Activated naive CD8-positive, alpha-beta T cell treated with anti-CD3 and anti-CD28 coated beads, Interleukin-2, amount 50 U/mL, for 16 hours (primary cell): ENCODE data around the gene PGAP1.

Source experiments
- DNase-seq: peaks from one replicate; pipeline ENCODE4 v3.0.0-alpha.2; 2020; ENCODE audit warnings: low read depth, low spot score

The PGAP1 gene

DNA sequence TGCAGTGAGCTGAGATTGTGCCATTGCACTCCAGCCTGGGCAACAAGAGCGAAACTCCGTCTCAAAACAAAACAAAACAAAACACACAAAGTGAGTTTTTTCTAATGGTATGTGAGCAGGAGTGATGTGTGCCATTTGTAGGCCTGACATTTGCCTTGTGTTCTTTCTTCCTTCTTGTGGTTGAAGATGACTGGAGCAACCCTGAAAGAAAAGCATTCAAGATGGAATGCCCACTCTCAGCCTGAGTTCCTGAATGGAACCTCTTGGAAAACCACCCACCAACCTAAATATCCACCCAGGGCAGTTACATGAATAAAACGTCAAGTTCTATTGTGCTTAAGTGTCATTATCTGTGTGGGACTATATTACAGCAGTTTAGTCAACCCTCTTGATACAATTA lies 26.5 kb downstream of the PGAP1 start:
- DNase-seq: no peak

DNA sequence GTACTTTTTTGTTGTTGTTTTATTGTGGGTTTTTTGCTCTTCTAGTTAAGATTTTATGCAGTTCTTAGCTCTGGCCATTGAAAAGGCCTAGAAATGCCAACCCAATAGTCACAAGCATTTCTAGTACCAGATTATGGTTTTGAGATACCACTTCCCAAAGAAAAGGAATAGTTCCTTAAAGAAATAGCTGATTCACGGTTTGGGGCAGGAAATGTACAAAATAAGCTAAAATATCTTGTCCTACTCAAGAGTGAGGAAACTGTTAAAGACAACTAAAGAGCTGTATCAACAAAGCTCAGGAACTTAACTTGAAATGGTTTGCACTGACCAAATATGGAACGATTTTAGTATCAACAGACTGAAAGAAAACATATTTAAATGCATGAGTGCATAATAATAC lies 35.4 kb downstream of the PGAP1 start:
- DNase-seq: no peak

DNA sequence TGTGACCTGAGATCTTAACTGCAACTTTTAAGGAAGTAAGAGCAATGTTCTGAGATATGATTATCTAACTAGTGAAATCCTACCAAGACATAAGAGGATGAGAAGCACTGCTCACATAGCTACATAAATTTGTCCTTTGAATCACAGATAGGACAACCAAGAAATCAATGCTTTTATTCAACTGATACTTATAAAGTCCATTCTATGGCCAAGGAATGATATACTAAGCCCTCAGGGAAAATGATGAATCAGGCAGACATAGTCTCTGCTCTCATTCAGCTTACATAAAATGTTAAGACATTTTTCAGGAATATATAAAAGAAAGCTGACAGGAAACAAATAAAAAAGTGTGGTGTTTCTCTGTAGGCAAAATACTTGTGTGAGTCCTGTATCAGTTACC lies 39.1 kb downstream of the PGAP1 start:
- no peak for DNase-seq

DNA sequence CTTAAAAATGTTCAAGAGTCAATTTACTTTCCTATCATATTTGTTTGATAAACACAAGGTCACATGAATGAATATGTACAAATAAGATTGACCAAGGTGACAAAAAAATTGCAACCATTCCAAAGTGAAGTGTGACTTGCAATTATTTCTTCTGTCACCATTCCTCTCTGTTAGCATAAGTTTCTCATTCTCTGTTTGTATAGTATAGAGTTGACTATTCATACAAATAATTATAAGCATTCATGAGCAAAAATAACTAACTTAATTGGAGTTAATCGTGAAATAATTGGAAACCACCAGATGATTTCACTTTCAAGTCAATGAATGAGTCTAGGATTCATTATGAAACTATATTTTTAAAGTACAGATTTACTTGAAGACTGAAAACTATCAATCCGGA lies 42.1 kb downstream of the PGAP1 start:
- no peak for DNase-seq

DNA sequence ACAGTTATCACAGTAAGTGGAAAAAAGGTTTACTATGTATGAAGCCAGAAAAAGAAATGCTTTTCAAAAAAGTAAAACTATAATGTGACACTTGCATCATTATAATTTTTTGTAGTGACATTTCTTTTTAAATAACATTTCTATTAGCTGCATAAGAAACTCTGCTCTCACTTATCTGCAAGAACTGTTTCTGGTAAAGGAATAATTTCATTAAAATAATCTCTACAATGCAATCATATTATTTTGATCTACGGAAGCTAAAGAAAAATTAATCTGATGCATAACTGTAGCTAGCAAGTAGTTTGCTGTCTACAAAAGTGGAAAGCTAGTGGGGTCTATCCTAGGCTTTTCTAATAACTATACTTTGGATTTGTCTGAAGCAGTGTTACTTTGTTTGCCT lies 50.1 kb downstream of the PGAP1 start:
- DNase-seq: no peak

DNA sequence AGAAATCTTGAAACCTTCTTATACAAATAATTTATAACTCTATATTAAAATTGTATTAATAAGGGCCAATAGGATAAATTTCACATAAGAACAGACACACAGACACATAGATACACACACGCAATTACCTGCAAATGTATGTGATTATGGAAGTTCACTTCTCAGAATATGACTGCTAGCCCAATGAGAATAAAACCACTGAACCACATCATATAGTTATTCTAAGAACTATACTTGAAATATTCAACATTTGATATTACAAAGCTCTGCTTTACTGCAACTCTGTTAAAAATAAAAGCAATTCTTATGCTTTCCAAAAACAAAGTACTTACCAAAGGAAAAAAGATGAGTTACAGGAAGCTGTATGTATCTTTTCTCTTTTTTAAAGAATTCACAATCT lies 51.1 kb downstream of the PGAP1 start:
- DNase-seq: no peak

DNA sequence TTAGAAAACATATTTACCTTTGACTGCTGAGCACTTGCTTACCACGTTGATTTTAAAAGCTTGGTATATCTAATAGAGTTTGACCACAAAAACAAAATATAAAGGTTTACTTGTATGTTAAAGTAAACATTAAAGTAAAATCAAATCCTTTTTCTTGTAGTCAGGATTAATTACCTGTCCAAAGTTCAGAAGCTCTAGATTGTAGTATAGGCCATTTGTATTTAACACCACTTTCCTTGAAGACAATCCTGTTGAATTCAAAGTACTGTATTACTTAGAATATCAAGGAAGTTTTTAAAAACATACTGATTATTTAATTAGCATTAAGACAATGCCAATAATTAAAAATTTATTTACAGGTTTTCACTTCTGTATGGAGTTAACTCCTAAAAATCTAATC lies 53.0 kb downstream of the PGAP1 start:
- no peak for DNase-seq

DNA sequence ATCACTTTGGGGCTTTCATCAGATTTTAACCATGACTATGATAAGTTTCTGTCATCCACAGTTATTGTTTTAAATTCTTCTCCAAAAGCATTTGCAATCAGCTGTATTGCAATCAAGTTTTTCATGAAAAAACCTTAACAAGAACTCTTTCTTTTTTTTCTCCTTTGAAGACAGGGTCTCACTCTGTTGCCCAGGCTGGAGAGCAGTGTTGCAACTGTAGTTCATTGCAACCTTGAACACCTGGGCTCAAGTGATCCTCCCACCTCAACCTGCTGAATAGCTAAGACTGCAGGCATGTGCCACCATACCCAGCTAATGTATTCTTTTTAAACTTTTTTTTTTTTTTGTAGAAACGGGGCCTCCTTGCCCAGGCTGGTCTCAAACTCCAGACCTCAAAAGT lies 71.9 kb downstream of the PGAP1 start:
- DNase-seq: no peak

DNA sequence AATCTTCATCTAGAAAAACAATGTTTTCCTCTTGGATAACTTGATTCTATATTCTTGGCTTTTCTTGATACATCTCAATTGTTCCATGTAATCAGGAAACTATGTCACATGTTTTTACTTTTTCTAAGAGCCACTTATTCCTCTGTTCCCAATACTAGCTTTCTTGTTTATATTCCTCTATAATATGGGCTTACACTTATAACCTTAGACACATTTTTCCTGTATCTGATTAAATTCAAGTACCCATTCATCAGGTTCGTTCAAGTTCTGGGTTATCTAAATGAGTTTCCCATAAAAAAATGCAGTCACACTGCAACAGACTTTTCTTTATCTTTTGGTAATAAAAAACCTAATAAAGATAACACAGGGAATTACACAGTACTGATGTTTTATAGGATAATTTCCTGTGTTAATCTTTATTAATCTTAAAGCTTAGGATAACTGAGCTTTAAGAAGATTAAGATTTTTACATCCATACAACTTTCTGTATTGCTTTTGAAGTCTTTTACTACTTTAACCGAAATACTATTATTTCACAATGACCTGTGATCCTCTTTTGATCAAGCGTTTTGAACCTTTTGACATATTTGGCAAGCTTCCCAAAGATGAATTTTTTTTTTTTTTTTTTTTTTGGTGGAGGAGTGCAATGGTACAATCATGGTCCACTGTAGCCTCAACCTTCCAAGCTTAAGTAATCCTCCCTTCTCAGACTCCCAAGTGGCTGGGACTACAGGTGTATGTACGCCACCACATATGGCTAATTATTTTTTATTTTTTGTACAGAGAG lies 73.0 kb downstream of the PGAP1 start:
- DNase-seq: no peak

DNA sequence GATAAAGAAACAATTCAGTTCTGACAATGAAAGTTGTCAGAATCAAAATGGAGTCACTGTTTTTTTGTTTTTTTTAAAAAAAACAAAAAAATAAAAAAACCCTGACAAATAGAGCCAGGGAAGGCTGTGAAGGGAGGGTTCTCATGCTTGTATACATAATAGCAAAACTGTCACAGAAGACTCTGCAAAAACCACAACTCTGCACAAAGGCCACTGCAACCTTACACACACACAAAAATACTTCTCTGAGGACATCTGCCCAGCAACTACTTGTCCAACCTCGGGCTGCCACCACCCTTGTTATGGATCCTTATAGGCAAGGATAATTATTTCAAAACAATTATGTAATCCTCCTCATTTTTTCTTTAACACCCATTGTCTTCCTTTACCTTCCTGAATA lies 75.4 kb downstream of the PGAP1 start:
- DNase-seq: no peak

DNA sequence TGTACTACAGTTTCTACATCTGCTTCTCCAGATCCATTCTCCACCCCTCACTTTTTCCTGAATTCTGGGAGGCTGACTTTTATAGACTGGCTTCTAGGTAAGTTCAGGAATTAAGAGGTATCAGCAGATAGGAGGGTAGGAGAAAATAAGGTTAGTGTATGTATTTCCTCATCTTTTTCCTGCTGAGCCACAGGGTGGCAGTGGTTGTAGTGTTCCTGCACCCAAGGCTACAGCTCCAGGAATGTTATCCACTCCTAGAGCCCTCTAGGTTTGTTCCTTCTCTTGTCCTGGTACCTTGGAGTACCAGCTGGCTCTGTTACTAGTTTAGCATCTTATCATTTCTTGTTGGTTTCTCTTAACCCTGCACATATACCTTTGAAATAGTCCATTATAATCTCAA lies 76.6 kb downstream of the PGAP1 start:
- no peak for DNase-seq

DNA sequence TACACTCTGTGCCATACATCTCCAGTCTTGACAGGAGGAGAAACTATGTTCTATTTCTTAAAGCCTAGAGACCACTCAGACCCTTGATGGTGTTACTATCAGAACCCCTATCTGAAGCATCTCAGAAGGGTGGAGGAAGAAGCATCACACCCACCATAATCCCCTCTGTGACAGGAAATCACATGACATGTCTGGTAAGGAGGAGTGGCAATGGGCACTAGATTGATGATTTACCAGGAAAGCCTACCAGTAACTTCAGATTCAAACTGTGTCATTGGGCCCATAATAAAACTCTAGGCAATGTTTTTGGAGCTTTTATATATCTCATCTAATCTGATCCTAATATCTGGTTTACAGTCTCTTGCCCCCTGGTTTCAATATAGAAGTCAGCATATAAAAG lies 80.2 kb downstream of the PGAP1 start:
- no peak for DNase-seq

DNA sequence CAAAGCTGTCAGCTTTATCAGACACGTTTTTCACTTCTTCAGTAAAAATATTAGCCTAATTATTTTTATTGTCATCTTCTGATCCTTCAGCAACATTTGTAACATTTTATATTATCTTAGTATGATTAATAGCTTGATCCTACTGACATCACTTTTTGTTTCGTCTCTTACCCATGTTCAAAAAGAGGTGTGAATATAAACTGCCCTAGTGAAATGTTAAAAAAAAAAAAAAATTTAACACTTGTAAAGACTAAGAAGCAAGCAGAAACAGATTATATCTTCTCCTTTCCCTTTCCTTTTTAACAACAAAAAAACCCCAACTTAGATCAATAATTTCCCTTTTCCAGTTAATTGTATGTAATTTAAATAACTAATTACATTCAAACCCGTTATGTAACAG lies 81.1 kb downstream of the PGAP1 start:
- DNase-seq: no peak

DNA sequence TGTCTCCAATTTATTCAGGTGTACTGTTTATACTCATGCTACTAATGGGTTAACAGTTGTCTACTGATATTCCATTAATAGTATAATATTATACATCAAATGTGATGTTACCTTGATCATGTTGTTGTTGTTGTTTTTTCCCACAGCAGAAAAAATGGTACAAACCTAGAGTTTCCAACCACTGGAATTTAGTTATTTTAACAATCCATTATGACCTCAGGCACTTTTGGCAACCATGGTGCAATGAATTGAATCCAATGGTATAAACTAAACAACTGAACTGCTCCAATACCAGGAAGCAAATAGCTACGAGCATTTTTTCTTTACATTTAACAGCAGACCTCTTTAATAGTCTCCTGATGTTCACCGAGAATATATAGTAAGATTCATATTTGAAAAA lies 86.3 kb downstream of the PGAP1 start:
- DNase-seq: no peak

DNA sequence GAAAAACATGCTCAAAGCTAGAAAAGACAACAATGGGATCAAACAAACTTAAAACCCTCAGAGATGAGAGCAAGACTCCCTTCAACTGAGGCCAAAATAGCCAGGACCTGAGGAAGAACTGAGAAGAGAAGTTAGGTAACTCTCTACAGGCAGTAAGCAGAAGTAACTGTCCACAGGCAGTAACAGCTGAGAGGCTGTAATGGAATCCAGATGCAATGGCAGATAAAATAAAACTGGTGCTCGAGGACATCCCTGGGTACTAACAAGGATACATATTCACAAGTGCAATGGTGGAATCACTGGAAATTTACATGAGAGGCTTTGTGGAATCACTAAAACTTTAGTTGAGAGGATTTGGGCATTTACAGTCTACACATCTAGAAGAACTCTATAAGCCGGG lies 86.9 kb downstream of the PGAP1 start:
- DNase-seq: no peak

DNA sequence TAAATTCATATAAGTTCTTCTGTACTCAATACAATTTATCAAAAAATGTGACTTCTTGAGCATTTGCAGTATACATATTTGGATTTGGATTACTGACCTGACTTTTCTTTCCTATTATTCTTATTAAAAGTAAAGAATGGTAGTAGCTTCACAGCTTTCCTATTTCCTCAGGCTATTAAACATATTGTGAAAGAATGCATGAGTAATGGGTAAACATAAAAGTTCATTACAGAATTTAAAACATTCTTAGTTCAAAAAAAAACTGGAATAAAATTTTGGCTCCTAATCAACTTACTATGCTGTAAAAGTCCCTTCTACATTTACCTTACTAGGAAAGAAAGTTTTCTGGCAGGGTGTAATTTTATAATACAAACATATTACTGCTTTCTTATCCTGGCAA lies 90.1 kb downstream of the PGAP1 start:
- DNase-seq: no peak

DNA sequence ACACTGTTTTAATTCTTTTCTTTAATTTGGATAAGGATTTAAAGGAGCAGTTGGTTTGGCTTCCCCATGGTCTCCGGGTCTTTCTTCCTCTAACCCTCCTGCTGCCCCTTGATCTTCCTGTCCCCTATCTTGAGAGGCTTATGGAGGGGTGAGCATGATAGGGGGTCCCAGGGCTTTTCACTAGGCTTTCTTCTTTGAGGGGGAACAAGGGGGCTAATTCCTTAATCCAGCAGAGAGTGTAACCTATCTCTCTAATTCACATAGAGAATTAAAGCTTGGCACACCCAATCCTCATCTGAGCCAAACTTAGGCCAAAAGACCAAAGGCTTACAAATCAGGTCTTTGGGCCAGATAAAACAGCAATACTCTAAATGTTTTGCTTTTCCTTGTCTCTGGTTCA lies 95.8 kb downstream of the PGAP1 start:
- DNase-seq: no peak

DNA sequence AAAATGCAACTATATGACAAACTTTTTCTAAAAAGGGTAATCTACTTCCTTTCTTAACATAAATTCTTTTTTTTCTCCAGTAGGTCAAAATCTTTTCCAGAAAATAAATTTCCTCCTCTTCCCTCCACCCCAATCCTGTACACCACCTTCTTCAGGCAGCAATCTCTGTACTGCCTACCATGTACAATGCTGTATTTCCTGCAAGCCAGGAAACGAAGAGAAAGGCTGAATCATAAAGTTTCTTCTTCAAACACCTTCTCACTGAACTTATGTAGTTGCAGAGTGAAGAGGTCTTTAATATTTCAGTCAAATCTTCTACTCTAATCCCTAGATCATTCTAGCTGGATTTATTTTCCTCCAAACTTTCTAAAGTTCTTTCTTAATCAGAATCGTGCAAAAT lies 99.2 kb downstream of the PGAP1 start:
- no peak for DNase-seq

DNA sequence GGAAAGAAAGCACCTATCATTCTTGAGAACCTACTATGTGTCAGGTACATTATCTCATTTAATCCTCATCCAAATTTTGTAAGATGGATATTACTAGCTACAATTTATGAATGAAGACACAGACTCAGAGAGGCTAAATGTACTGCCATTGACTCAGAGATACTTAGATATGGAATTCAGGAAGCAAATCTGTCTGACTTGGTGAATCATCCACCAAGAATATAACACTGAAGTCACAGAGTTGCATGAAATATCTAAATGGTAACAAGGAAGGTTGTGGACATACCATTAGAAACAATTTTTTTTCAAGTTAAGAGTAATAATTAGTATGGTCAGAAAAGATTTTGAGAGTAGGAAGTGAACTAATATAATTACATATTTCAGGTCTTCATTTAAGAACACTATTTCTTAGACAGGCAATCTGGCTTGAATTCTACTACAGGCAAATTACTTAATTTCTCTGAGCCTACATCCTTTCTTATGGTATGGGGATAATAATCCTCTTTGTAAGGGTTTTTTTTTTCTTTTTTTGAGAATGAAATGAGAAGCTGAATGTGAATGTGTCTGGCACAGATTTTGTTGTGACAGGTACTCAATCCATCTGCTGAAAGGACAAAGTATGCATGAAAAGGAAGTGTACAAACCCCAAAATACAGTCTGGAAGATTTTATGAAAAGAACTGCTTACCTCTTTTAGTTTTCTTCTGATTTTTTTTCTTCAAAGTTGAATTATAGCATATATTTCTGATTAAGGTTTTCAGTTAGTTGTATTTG lies 102.6 kb downstream of the PGAP1 start:
- no peak for DNase-seq

DNA sequence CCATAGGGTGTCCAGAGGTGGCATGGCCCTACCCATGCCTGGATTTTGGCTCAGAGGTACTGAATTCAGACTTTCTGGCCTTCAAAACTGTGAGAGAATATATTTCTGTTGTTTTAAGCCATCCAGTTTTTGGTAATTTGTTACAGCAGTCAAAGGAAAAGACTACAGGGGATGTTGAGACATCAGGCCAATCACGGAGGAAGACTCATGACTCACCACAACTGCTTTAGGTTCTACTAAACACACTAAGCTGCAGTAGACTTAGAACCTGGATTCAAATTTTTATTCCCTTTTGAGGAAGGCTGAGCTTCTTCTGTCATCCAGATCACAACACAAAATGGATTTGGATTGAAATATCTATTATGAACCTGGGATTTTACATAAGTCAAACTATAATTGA lies 105.3 kb downstream of the PGAP1 start:
- no peak for DNase-seq

DNA sequence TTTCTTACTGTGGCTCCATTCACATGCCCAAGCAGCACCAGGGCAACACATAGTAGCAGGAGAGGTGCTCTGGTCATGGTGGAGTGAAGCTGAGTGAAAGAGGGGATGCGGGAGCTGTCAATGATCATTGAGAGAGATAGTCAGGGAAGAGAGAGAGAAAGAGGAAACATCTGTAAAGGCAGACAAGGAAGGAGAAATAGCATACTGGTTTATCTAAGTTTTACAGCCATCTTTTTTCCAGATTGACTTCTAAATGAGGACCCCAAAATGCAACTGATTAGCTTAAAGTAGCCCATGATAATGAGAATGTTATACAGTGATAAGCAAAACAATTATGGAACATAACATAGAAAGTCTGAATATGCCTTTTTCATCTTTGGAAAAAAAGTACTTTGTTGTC lies 117.2 kb downstream of the PGAP1 start, which contains the start of gene C2orf66:
TSS of gene C2orf66 (minus strand) at position 96 of the 400 bp plus-strand sequence. CDS start at position 77, 19 bp downstream.
- no peak for DNase-seq

DNA sequence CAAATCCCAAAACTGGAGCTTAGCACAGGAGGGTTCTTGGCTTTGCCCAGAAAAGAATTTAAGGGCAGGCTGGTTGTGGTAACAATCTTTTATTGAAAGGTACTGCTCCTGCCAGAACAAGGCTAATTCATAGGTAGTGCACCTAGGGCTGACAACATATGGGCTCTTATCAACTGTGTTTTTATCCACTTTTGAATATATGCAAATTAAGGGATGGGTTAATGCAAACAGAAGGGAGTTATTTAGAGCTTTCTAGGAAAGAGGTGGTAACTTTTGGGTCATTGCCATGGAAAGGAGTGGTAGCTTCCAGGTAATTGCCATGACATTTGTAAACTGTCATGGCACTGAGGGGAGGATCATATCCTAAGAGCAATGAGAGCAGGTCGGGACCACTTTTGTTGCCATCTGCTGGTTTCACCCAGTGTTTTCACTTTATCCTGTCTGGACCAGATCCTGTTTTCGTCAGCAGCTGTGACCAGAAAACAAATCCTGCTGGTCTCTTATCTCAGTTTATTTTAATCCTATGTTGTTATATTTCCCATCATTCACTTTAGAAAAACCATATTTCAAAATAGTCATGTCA lies 118.3 kb downstream of the PGAP1 start:
- DNase-seq: no peak

DNA sequence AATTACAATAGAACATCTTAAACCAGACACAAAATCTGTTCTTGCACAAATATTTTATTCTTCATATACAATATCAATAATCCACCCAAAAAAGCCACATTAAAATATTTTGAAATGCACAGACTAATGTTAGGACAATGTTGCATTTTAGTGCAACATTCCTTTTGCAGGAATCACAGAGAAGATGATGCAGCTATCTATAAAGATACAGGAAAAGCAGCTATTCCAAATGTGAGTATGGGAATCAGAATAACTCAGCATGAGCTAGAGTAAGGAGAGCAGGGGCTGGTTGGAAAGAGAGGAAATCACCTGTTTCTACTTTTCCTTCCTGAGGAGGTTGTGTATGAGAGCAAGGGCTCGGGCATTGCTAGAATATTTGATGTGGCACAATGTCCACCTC lies 122.1 kb downstream of the PGAP1 start:
- no peak for DNase-seq
